ENCODE data around the gene FBXO7.
A peak's percentile ranks its signal among the peaks of the same experiment; 100 is the strongest.

GRCh38 chr22:32444068-32444467, 30.5 kb upstream of the FBXO7 start:
- TF ChIP-seq CTCF (IDR thresholded peaks at IDR 0.05; ENCODE audit: low read length) = peak; percentile 65
- no peak for TF ChIP-seq EZH2 (optimal IDR thresholded peaks at IDR 0.05; ENCODE audit: low read depth, low read length)

Measured in MM.1S (cell line).